Esophagus squamous epithelium (tissue), 5 donors: ENCODE measurements around the gene N4BP2. TPM values are rescaled to one million over a fixed set of nuclear protein-coding genes. Genes with fewer than 3 reads are reported as not detected.

Experiments
- DNase-seq: peaks from one replicate; lab custom pipeline; 2025; lab: John Stamatoyannopoulos, UW
- H3K27ac ChIP-seq, 4 donors: fragments of 200-600 bp; sonication (generic); one replicate each; pipeline ENCODE4 v1.5.1; 2016 to 2019; ENCODE audit warnings: mild to moderate bottlenecking in 1 of 4
- H3K27me3 ChIP-seq, 4 donors: fragments of 200-600 bp; sonication (generic); 1 replicate in 3 of 4; 2 replicates in 1 of 4; pipeline versions ENCODE4 v1.5.1 to v1.6.0; 2017 to 2021; ENCODE audit warnings: antibody characterized with exemption in 1 of 4
- H3K36me3 ChIP-seq, 3 donors: fragments of 200-600 bp; sonication (generic); one replicate each; pipeline ENCODE4 v1.5.1; 2016 to 2019
- H3K4me1 ChIP-seq, 3 donors: fragments of 200-600 bp; sonication (generic); one replicate each; pipeline ENCODE4 v1.5.1; 2017 to 2019
- H3K4me3 ChIP-seq, 4 donors: fragments of 200-600 bp; sonication (generic); 1 replicate in 3 of 4; 2 replicates in 1 of 4; pipeline ENCODE4 v1.5.1; 2016 to 2019; ENCODE audit warnings: mild to moderate bottlenecking in 2 of 4, moderate library complexity in 1 of 4
- H3K9me3 ChIP-seq, 3 donors: fragments of 200-600 bp; sonication (generic); one replicate each; pipeline ENCODE4 v1.5.1; 2016 to 2019
- POLR2A ChIP-seq, 4 donors: fragments of 450-650 bp; IDR thresholded peaks; one replicate each; pipeline ENCODE4 v1.6.1; 2017; ENCODE audit warnings: antibody characterized with exemption in 4 of 4, mild to moderate bottlenecking in 4 of 4, moderate library complexity in 3 of 4
- WGBS, 2 donors: methylation state at CpG; one replicate each; pipeline ENCODE4 v1.1.5; 2018; 5-methylcytosine and 5-hydroxymethylcytosine counted together
- intact Hi-C: fragments of 100-400 bp; cut with DNase I; formaldehyde crosslinking; loops from one replicate; pipeline ENCODE4 v1.15.0; 2022
- small RNA-seq, 4 donors: library from RNA; depleted of rRNA; stranded (forward); fragments of <200 nt; gene quantifications; one replicate each; pipeline ENCODE3, GENCODE V24; 2016
- total RNA-seq, 4 donors: library from RNA; depleted of rRNA; stranded (reverse); fragments of >200 nt; gene quantifications; one replicate each; pipeline ENCODE4 v1.1.0, GENCODE V29; 2016
- TF ChIP-seq, protein P1 (sequence below), 6 experiments: fragments of 450-650 bp in 4 of 6; fragments of 200-600 bp in 2 of 6; sonication (generic) in 2 of 6; IDR thresholded peaks; one replicate each; pipeline ENCODE4 v1.5.1; 2016 to 2019; ENCODE audit warnings: antibody characterized with exemption in 6 of 6, mild to moderate bottlenecking in 4 of 6, moderate library complexity in 4 of 6
- donor health status: DM: yes; HTN: yes; CAD: no.

Gene N4BP2
- total RNA-seq, 4 donors from 2014 or later: 4.2 to 11.1 (median 6.7) TPM

GRCh38 chr4:40202474-40202873, 145.8 kb downstream of the N4BP2 start:
- no peak for TF ChIP-seq POLR2A (IDR thresholded peaks at IDR 0.05)
- TF ChIP-seq, protein P1, sequence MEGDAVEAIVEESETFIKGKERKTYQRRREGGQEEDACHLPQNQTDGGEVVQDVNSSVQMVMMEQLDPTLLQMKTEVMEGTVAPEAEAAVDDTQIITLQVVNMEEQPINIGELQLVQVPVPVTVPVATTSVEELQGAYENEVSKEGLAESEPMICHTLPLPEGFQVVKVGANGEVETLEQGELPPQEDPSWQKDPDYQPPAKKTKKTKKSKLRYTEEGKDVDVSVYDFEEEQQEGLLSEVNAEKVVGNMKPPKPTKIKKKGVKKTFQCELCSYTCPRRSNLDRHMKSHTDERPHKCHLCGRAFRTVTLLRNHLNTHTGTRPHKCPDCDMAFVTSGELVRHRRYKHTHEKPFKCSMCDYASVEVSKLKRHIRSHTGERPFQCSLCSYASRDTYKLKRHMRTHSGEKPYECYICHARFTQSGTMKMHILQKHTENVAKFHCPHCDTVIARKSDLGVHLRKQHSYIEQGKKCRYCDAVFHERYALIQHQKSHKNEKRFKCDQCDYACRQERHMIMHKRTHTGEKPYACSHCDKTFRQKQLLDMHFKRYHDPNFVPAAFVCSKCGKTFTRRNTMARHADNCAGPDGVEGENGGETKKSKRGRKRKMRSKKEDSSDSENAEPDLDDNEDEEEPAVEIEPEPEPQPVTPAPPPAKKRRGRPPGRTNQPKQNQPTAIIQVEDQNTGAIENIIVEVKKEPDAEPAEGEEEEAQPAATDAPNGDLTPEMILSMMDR (IDR thresholded peaks at IDR 0.05): no peak
- H3K36me3 ChIP-seq: no peaks in the 10 kb centered on the region
- WGBS, 2 donors: 78 to 82% methylated on average over 3 of the region's 3 CpGs
- peak overlapping the region in 2 of 4 donors; percentile 42 to 66 for H3K27ac ChIP-seq
- H3K9me3 ChIP-seq: no peaks in the 10 kb centered on the region
- no peak for DNase-seq
- no peaks in the 10 kb centered on the region for H3K4me1 ChIP-seq
- intact Hi-C loops: no loop called here
- H3K27me3 ChIP-seq: no peaks in the 10 kb centered on the region
- peak overlapping the region in 1 of 4 donors; percentile 11 for H3K4me3 ChIP-seq

GRCh38 chr4:40204507-40205258, 148.0 kb downstream of the N4BP2 start:
- H3K9me3 ChIP-seq: no peaks in the 10 kb centered on the region
- peak overlapping the region; percentile 36 to 78 (median 60) for H3K27ac ChIP-seq
- DNase-seq: no peak
- no peaks in the 10 kb centered on the region for H3K27me3 ChIP-seq
- intact Hi-C loops: no loop called here
- H3K36me3 ChIP-seq: no peaks in the 10 kb centered on the region
- H3K4me3 ChIP-seq: peak overlapping the region in 2 of 4 donors; percentile 9 to 32
- TF ChIP-seq POLR2A (IDR thresholded peaks at IDR 0.05): no peak
- TF ChIP-seq, protein P1 (IDR thresholded peaks at IDR 0.05): no peak
- no peaks in the 10 kb centered on the region for H3K4me1 ChIP-seq
- WGBS, 2 donors: 71 to 84% methylated on average over 7 of the region's 9 CpGs

GRCh38 chr4:40205259-40206198, 148.9 kb downstream of the N4BP2 start:
- Histone ChIP-seq H3K36me3 (no peaks in the 10 kb centered on the region), H3K27me3 (no peaks in the 10 kb centered on the region), H3K27ac (peak overlapping the region; percentile 36 to 78 (median 60)), H3K9me3 (no peaks in the 10 kb centered on the region), H3K4me3 (peak overlapping the region in 2 of 4 donors; percentile 8 to 32), H3K4me1 (no peaks in the 10 kb centered on the region)
- intact Hi-C loops: no loop called here
- DNase-seq: no peak
- 56 to 80% methylated on average over 6 of the region's 6 CpGs for WGBS, 2 donors
- peak in 2 of 4 donors; percentile 15 to 32 for TF ChIP-seq POLR2A (IDR thresholded peaks at IDR 0.05)
- TF ChIP-seq, protein P1 (IDR thresholded peaks at IDR 0.05): no peak

GRCh38 chr4:40206426-40206825, 149.8 kb downstream of the N4BP2 start:
- TF ChIP-seq POLR2A (IDR thresholded peaks at IDR 0.05): peak in 1 of 4 donors; percentile 18
- TF ChIP-seq, protein P1 (IDR thresholded peaks at IDR 0.05): no peak
- 53 to 72% methylated on average over 2 of the region's 2 CpGs for WGBS, 2 donors
- intact Hi-C loops: no loop called here
- H3K9me3 ChIP-seq: no peaks in the 10 kb centered on the region
- no peaks in the 10 kb centered on the region for H3K4me1 ChIP-seq
- peak overlapping the region in 2 of 4 donors; percentile 8 to 21 for H3K4me3 ChIP-seq
- H3K27ac ChIP-seq: peak overlapping the region in 2 of 4 donors; percentile 60
- DNase-seq: no peak
- H3K36me3 ChIP-seq: no peaks in the 10 kb centered on the region
- no peaks in the 10 kb centered on the region for H3K27me3 ChIP-seq

Small RNA genes lying within 50 kb of the gene (small RNA-seq; reads per million reads assigned to genes)
- gene AC095057.1: 0 reads per million in 4 donors
- 0 reads per million in 4 donors for gene RF00432
- gene RNU6-1112P: 0 reads per million in 4 donors

Other genes starting within 250 kb of the N4BP2 start
- gene PDS5A, start 78.9 kb upstream of the N4BP2 start, total RNA-seq: 10 to 100 TPM; 49.1 to 70.2 (median 59.6) TPM
- 1 to 10 TPM in 3 of 4 donors, under 1 TPM in 1; 0.79 to 5.0 (median 2.2) TPM for gene RHOH, start 140.2 kb downstream of the N4BP2 start, total RNA-seq